ENCODE data around the gene CST5. TPM values are rescaled to one million over a fixed set of nuclear protein-coding genes. Genes with fewer than 3 reads are reported as not detected.
"Not testable (repeated sequence)": the region's sequence is repeated elsewhere in the genome, so short reads cannot be mapped to it uniquely, and the experiment has no call there.

Gene CST5
- total RNA-seq, 1 donor from 2014 or later, result not detected

DNA sequence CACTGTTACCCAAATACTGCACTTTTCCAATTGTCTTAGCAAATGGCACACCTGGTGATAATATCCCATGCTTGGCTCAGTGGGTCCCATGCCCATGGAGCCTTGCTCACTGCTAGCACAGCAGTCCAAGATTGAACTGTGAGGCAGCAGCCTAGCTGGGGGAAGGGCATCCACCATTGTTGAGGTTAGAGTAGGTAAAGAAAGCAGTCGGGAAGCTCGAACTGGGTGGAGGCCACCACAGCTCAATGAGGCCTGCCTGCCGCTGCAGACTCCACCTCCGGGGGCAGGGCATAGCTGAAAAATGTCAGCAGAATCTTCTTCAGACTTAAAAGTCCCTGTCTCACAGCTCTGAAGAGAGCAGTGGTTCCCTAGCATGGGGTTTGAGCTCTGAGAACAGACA is 43.8 kb downstream of the CST5 start:
- peaks cover 24% of the 10 kb centered on the region for H3K27me3 Mint-ChIP-seq (ENCODE audit: low read depth)
- peaks cover 12% of the 10 kb centered on the region for H3K9me3 Mint-ChIP-seq (ENCODE audit: low read depth)
- H3K36me3 Mint-ChIP-seq (ENCODE audit: low read depth), result peaks cover 5% of the 10 kb centered on the region
- TF ChIP-seq, protein P1, sequence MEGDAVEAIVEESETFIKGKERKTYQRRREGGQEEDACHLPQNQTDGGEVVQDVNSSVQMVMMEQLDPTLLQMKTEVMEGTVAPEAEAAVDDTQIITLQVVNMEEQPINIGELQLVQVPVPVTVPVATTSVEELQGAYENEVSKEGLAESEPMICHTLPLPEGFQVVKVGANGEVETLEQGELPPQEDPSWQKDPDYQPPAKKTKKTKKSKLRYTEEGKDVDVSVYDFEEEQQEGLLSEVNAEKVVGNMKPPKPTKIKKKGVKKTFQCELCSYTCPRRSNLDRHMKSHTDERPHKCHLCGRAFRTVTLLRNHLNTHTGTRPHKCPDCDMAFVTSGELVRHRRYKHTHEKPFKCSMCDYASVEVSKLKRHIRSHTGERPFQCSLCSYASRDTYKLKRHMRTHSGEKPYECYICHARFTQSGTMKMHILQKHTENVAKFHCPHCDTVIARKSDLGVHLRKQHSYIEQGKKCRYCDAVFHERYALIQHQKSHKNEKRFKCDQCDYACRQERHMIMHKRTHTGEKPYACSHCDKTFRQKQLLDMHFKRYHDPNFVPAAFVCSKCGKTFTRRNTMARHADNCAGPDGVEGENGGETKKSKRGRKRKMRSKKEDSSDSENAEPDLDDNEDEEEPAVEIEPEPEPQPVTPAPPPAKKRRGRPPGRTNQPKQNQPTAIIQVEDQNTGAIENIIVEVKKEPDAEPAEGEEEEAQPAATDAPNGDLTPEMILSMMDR (IDR thresholded peaks at IDR 0.05), result no peak
- H3K27ac Mint-ChIP-seq (ENCODE audit: unreplicated experiment), result no peak overlapping the region
- H3K4me3 Mint-ChIP-seq (ENCODE audit: unreplicated experiment), result no peak overlapping the region
- peaks cover 4% of the 10 kb centered on the region for H3K4me1 Mint-ChIP-seq (ENCODE audit: low read depth)
- DNase-seq (ENCODE audit: low spot score), result no peak

DNA sequence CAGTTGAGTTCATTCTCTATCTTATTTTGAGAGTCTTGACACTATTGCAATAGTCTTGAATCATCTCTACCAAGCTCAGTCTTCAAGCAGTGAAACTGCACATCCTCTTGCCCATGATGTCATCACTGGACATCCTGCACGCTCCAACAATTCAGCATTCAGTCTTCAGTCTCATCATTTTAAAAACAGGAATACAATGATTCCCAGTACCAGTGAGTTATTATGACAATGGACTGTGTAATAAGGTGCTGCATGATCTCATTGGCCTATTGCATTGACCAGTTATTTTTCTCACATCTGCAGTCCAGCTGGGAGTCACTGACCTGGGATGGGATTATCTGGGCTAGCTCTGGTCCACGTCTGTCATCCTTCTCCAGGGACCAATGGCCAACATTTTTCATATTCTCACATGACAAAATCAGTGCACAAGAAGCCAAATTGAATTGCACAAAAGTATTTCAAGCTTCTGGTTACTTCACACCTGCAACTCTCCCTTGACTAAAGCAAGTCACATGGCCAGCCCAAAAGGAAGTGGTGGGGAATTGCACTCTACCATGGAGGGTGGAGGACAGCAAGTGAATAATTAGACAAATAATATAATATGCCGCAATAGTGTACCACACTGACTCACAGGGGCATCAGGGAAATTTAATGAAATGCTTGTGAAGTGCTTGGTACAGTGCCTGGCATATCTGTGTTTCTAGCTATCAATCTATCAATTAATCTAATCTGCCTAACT is 46.6 kb downstream of the CST5 start:
- peaks cover 4% of the 10 kb centered on the region for H3K4me1 Mint-ChIP-seq (ENCODE audit: low read depth)
- DNase-seq (ENCODE audit: low spot score), result no peak
- peaks cover 5% of the 10 kb centered on the region for H3K27me3 Mint-ChIP-seq (ENCODE audit: low read depth)
- no peaks in the 10 kb centered on the region for H3K36me3 Mint-ChIP-seq (ENCODE audit: low read depth)
- peaks cover 3% of the 10 kb centered on the region for H3K9me3 Mint-ChIP-seq (ENCODE audit: low read depth)
- TF ChIP-seq, protein P1 (IDR thresholded peaks at IDR 0.05), result no peak
- no peak overlapping the region for H3K27ac Mint-ChIP-seq (ENCODE audit: unreplicated experiment)
- no peak overlapping the region for H3K4me3 Mint-ChIP-seq (ENCODE audit: unreplicated experiment)

DNA sequence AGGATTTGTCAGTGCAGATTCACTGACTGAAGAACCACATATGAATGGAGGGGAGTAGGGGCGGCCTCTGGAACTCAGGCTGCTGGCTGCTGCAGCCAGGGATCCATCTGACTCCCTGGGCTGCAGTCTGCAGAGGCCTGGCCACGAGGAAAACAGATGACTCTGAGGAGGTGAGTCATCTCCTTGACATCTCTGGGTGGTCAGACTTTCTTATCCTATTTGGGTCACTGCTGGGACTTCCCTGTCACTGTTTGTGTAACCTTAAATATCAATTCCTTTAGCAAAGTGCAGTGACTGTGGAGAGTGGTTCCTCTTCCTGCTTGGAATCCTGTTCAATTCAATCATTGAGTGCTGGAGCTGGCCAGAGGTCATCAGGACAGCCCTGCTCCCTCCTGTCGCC is 47.6 kb downstream of the CST5 start:
- H3K4me1 Mint-ChIP-seq (ENCODE audit: low read depth); DNase-seq (ENCODE audit: low spot score); H3K27ac Mint-ChIP-seq (ENCODE audit: unreplicated experiment); H3K4me3 Mint-ChIP-seq (ENCODE audit: unreplicated experiment); H3K9me3 Mint-ChIP-seq (ENCODE audit: low read depth); H3K36me3 Mint-ChIP-seq (ENCODE audit: low read depth); H3K27me3 Mint-ChIP-seq (ENCODE audit: low read depth): not testable (repeated sequence)

DNA sequence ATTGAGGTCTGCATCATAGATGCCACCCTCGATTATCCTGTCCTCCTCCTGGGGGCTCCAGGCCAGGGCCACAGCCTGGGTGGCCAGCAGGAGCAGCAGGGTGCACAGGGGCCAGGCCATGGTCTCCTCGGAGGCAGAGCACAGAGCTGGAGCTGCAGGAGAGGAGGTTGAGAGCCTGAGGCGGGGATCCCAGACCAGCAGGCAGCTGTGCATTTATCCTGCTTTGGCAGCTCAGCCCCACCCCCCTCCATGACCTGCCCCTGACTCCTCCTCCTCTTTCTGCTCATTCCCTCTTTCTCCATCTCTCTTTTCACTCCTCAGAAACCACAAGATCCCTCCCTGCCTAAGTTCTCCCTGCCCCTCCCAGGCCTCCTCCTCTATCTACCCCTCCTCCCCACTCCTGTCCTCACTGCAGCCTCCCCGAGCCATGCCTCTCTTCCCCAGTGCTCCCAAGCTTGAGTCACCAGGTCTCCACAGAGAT is 53.0 kb downstream of the CST5 start, which contains the start of gene CST2:
CST2 (minus strand) TSS at position 189 of the 481 bp plus-strand sequence; CDS start at position 120, 69 bp downstream.
- peaks cover 5% of the 10 kb centered on the region for H3K4me1 Mint-ChIP-seq (ENCODE audit: low read depth)
- no peaks in the 10 kb centered on the region for H3K27me3 Mint-ChIP-seq (ENCODE audit: low read depth)
- no peak for DNase-seq (ENCODE audit: low spot score)
- H3K27ac Mint-ChIP-seq (ENCODE audit: unreplicated experiment), result no peak within 1 kb of the TSS
- H3K4me3 Mint-ChIP-seq (ENCODE audit: unreplicated experiment), result no peak within 1 kb of the TSS
- no peaks in the 10 kb centered on the region for H3K9me3 Mint-ChIP-seq (ENCODE audit: low read depth)
- no peaks in the 10 kb centered on the region for H3K36me3 Mint-ChIP-seq (ENCODE audit: low read depth)
- TF ChIP-seq, protein P1 (IDR thresholded peaks at IDR 0.05), result no peak

Other genes starting within 250 kb of the CST5 start
- 452 to 487 TPM (median 481 TPM) in 3 replicates for gene CST3, start 241.8 kb downstream of the CST5 start, total RNA-seq
- not detected in 3 replicates for gene CST4, start 190.7 kb downstream of the CST5 start, total RNA-seq
- gene CST1, start 128.8 kb downstream of the CST5 start, total RNA-seq, result not detected in 3 replicates
- gene CST2, start 53.0 kb downstream of the CST5 start, total RNA-seq, result not detected in 3 replicates
- gene GGTLC1, start 109.0 kb upstream of the CST5 start, total RNA-seq, result not detected in 3 replicates